Neural progenitor cell (in vitro differentiated cells): ENCODE results near the gene LMO1. TPM values are rescaled to one million over a fixed set of nuclear protein-coding genes. Genes with fewer than 3 reads are reported as not detected.

Source experiments
- DNase-seq: peaks from one replicate; pipeline ENCODE4 v3.0.0-alpha.2; 2016; ENCODE audit warnings: low spot score
- H2AFZ ChIP-seq: fragments of 200-600 bp; sonication (generic); replicated peaks from 2 replicates; pipeline ENCODE4 v1.6.1; 2016; ENCODE audit warnings: antibody characterized with exemption
- H3F3A ChIP-seq: fragments of 200-600 bp; sonication (generic); 2 replicates; pipeline ENCODE4 v1.6.1; 2016; ENCODE audit warnings: antibody characterized with exemption, low read depth
- H3K27ac ChIP-seq: fragments of 200-600 bp; sonication (generic); 2 replicates; pipeline ENCODE4 v1.5.1; 2016; ENCODE audit warnings: mild to moderate bottlenecking
- H3K27me3 ChIP-seq: fragments of 200-600 bp; sonication (generic); 2 replicates; pipeline ENCODE4 v1.6.1; 2016; ENCODE audit warnings: mild to moderate bottlenecking, moderate library complexity
- H3K36me3 ChIP-seq: fragments of 200-600 bp; sonication (generic); 2 replicates; pipeline ENCODE4 v1.5.1; 2016
- H3K4me1 ChIP-seq: fragments of 200-600 bp; sonication (generic); 2 replicates; pipeline ENCODE4 v1.6.1; 2016; ENCODE audit warnings: mixed run types
- H3K4me2 ChIP-seq: fragments of 200-600 bp; sonication (generic); 2 replicates; pipeline ENCODE4 v1.6.1; 2016
- H3K4me3 ChIP-seq: fragments of 200-600 bp; sonication (generic); 2 replicates; pipeline ENCODE4 v1.5.1; 2016
- H3K79me2 ChIP-seq: fragments of 200-600 bp; sonication (generic); 2 replicates; pipeline ENCODE4 v1.6.1; 2016; ENCODE audit warnings: low read depth
- H3K9ac ChIP-seq: fragments of 200-600 bp; sonication (generic); 2 replicates; pipeline ENCODE4 v1.6.1; 2016
- H3K9me3 ChIP-seq: fragments of 200-600 bp; sonication (generic); 2 replicates; pipeline ENCODE4 v1.5.1; 2016; ENCODE audit warnings: low read depth
- H4K20me1 ChIP-seq: fragments of 200-600 bp; sonication (generic); 2 replicates; pipeline ENCODE4 v1.6.1; 2016; ENCODE audit warnings: low read depth
- H3K27ac Mint-ChIP-seq: 3 replicates; pipeline ENCODE4 v1.8.0; 2021; ENCODE audit warnings: mixed read lengths
- H3K27me3 Mint-ChIP-seq: 2 replicates; pipeline ENCODE4 v1.8.0; 2022; ENCODE audit warnings: low read depth, mild to moderate bottlenecking, inconsistent platforms, moderate library complexity, mixed read lengths; ENCODE audit not compliant: insufficient read depth
- H3K36me3 Mint-ChIP-seq: 3 replicates; pipeline ENCODE4 v1.8.0; 2021; ENCODE audit warnings: mixed read lengths
- H3K4me1 Mint-ChIP-seq: 3 replicates; pipeline ENCODE4 v1.8.0; 2021; ENCODE audit warnings: mixed read lengths
- H3K4me3 Mint-ChIP-seq: 3 replicates; pipeline ENCODE4 v1.8.0; 2021; ENCODE audit warnings: mild to moderate bottlenecking, moderate library complexity, mixed read lengths
- H3K9me3 Mint-ChIP-seq: 3 replicates; pipeline ENCODE4 v1.8.0; 2020; ENCODE audit warnings: mixed read lengths
- EZH2 ChIP-seq: fragments of 200-600 bp; sonication (generic); IDR thresholded peaks from 2 replicates; pipeline ENCODE4 v1.6.1; 2017; ENCODE audit warnings: antibody characterized with exemption, mild to moderate bottlenecking, moderate library complexity
- EZH2phosphoT487 ChIP-seq: fragments of 200-600 bp; sonication (generic); IDR thresholded peaks from 2 replicates; pipeline ENCODE4 v1.6.1; 2017; ENCODE audit warnings: antibody characterized with exemption
- total RNA-seq: library from RNA; depleted of rRNA; stranded (reverse); fragments of >200 nt; gene quantifications from 2 replicates; pipeline ENCODE4 v1.2.3, GENCODE V29; 2015; ENCODE audit warnings: low replicate concordance
- TF ChIP-seq, protein P1 (sequence below): fragments of 200-600 bp; sonication (generic); IDR thresholded peaks from 2 replicates; pipeline ENCODE4 v1.5.1; 2017; ENCODE audit warnings: antibody characterized with exemption, mild to moderate bottlenecking

LMO1 gene
- total RNA-seq, 1 donor from 2014 or later: 2.9 TPM

GRCh38 chr11:8199676-8200075, 64.0 kb downstream of the LMO1 start:
- H4K20me1 ChIP-seq: no peaks in the 10 kb centered on the region
- H3K36me3 ChIP-seq: no peaks in the 10 kb centered on the region
- no peak overlapping the region for H3K9ac ChIP-seq
- DNase-seq: no peak
- Mint-ChIP-seq H3K4me3 (no peak overlapping the region), H3K36me3 (no peaks in the 10 kb centered on the region), H3K4me1 (peaks cover 5% of the 10 kb centered on the region), H3K27me3 (peaks cover 10% of the 10 kb centered on the region), H3K9me3 (no peaks in the 10 kb centered on the region), H3K27ac (no peak overlapping the region)
- H3K9me3 ChIP-seq: no peaks in the 10 kb centered on the region
- H2AFZ ChIP-seq: no peak overlapping the region
- no peaks in the 10 kb centered on the region for H3K79me2 ChIP-seq
- H3F3A ChIP-seq: no peaks in the 10 kb centered on the region
- H3K4me1 ChIP-seq: no peaks in the 10 kb centered on the region
- TF ChIP-seq EZH2: no peak
- TF ChIP-seq, protein P1, sequence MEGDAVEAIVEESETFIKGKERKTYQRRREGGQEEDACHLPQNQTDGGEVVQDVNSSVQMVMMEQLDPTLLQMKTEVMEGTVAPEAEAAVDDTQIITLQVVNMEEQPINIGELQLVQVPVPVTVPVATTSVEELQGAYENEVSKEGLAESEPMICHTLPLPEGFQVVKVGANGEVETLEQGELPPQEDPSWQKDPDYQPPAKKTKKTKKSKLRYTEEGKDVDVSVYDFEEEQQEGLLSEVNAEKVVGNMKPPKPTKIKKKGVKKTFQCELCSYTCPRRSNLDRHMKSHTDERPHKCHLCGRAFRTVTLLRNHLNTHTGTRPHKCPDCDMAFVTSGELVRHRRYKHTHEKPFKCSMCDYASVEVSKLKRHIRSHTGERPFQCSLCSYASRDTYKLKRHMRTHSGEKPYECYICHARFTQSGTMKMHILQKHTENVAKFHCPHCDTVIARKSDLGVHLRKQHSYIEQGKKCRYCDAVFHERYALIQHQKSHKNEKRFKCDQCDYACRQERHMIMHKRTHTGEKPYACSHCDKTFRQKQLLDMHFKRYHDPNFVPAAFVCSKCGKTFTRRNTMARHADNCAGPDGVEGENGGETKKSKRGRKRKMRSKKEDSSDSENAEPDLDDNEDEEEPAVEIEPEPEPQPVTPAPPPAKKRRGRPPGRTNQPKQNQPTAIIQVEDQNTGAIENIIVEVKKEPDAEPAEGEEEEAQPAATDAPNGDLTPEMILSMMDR: no peak
- no peak for TF ChIP-seq EZH2phosphoT487
- no peak overlapping the region for H3K4me2 ChIP-seq
- no peak overlapping the region for H3K27ac ChIP-seq
- no peak overlapping the region for H3K4me3 ChIP-seq
- peaks cover 29% of the 10 kb centered on the region for H3K27me3 ChIP-seq

DNA sequence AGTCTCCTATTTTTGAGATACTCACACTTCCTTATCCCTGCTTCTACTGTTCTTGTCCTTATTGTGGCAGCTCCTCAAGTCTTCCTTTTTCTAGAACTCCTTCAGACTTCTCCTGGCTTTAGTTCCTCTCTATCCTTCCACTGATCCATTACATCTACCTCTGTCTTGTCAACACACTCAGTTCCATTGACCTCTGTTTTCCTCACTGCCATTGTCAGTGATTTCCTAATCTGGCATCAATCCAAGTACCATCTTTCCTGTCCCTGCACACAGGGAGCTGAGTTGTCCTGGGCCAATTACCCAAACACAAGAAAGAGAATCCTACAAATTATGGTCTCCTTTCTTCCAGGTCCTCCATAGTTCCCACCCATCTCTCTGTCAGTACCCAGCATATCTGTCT, 66.9 kb downstream of the LMO1 start:
- Histone ChIP-seq H3K27ac (no peak overlapping the region), H3F3A (no peaks in the 10 kb centered on the region), H3K27me3 (peaks cover 29% of the 10 kb centered on the region), H4K20me1 (no peaks in the 10 kb centered on the region), H3K4me3 (no peak overlapping the region), H3K9me3 (no peaks in the 10 kb centered on the region), H2AFZ (no peak overlapping the region), H3K4me1 (peaks cover 5% of the 10 kb centered on the region), H3K36me3 (no peaks in the 10 kb centered on the region), H3K4me2 (no peak overlapping the region), H3K9ac (no peak overlapping the region), H3K79me2 (no peaks in the 10 kb centered on the region)
- H3K27me3 Mint-ChIP-seq: peaks cover 10% of the 10 kb centered on the region
- no peaks in the 10 kb centered on the region for H3K4me1 Mint-ChIP-seq
- TF ChIP-seq EZH2phosphoT487 (no peak), EZH2 (no peak)
- TF ChIP-seq, protein P1: no peak
- no peak overlapping the region for H3K27ac Mint-ChIP-seq
- H3K9me3 Mint-ChIP-seq: no peaks in the 10 kb centered on the region
- H3K36me3 Mint-ChIP-seq: no peaks in the 10 kb centered on the region
- no peak for DNase-seq
- H3K4me3 Mint-ChIP-seq: no peak overlapping the region

- peaks cover 29% of the 10 kb centered on the region for H3K27me3 ChIP-seq
- peaks cover 10% of the 10 kb centered on the region for H3K27me3 Mint-ChIP-seq
Measured at GRCh38 chr11:8194956-8195355, 68.7 kb downstream of the LMO1 start.

More at GRCh38 chr11:8194956-8195355, 68.7 kb downstream of the LMO1 start:
- DNase-seq: no peak
- Histone ChIP-seq H3K4me3 (no peak overlapping the region), H3K4me1 (peaks cover 5% of the 10 kb centered on the region), H3K36me3 (no peaks in the 10 kb centered on the region), H2AFZ (no peak overlapping the region), H4K20me1 (no peaks in the 10 kb centered on the region), H3K9ac (no peak overlapping the region), H3K79me2 (no peaks in the 10 kb centered on the region), H3F3A (no peaks in the 10 kb centered on the region), H3K9me3 (no peaks in the 10 kb centered on the region), H3K4me2 (no peak overlapping the region), H3K27ac (no peak overlapping the region)
- TF ChIP-seq EZH2 (no peak), EZH2phosphoT487 (no peak)
- TF ChIP-seq, protein P1: no peak
- Mint-ChIP-seq H3K9me3 (no peaks in the 10 kb centered on the region), H3K4me1 (no peaks in the 10 kb centered on the region), H3K36me3 (no peaks in the 10 kb centered on the region), H3K4me3 (no peak overlapping the region), H3K27ac (no peak overlapping the region)
